Stimulated activated CD8-positive, alpha-beta memory T cell treated with anti-CD3 and anti-CD28 coated beads, Interleukin-7, amount 100 ng/mL, for 1 hour (primary cell): ENCODE measurements around the gene COBLL1.
"Not testable (repeated sequence)": the region's sequence is repeated elsewhere in the genome, so short reads cannot be mapped to it uniquely, and the experiment has no call there.

Experiments
- DNase-seq, 2 donors: peaks; one replicate each; pipeline ENCODE4 v3.0.0-alpha.2; 2020; ENCODE audit warnings: low read depth in 2 of 2

The COBLL1 gene

DNA sequence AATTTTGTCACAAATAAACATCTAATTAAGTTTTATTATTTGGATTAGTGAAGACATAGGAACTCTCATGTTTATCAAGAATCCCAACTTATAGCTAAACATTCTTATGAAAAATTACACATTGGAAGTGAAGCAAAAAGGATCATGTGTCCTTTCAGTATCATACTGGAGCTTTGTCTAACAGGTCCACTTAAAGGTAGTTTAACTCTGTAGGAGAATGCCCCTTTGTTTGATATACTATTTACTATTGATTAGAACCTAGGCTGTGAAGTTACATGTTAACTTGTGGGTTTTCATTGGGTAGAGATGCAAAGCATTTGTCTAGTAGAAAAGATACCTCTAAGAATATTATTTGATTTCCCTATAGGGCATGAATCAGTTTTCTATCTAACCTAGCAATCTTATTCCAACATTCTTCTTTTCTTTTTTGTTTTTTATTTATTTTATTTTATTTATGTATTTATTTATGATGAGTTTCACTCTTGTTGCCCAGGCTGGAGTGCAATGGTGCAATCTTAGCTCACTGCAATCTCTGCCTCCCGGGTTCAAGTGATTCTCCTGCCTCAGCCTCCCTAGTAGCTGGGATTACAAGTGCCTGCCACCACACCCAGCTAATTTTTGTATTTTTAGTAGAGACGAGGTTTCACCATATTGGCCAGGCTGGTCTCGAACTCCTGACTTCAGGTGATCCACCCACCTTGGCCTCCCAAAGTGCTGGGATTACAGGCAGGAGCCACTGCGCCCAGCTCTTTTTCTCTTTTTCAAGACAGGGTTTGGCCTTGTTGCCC lies 18.5 kb upstream of the COBLL1 start:
- not testable (repeated sequence) for DNase-seq

DNA sequence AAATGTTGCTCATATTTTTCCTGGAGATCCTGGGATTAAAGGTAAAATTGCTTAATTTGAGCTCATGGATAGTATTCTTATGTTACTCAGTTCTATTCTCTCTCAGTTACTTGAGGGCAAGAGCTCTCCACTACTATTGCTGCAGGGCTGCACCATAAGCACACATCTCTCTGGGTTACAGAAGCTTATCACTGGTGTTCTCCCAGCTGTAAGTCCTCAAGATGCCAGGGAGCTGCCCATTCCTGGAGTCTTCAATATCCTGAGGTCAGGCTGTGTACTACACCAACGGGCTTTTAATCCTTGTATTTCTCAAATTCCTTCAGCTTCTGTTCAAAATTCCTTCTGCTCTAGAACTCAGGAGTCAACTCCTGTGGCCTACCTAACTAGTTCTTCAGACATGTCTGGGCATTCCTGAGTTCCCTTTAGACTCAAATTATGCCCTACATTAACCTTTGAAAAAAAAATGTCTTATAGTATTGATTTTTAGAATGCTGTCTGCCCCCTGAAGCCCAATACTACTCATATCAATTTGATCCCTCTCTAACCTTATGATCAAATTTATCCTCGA lies 17.7 kb upstream of the COBLL1 start:
- DNase-seq: no peak

DNA sequence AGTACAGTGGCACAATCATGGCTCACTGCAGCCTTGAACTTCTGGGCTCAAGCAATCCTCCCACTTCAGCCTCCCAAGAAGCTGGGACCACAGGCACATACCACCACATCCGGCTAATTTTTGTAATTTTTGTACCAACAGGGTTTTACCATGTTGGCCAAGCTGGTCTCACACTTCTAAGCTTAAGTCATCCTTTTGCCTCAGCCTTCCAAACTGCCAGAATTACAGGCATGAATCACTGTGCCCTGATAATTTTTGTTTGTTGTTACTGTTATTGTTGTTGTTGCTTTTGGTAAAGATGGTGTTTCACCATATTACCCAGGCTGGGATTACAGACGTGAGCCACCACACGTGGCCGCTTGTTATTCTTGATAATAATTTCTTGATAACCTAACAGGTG lies 10.5 kb upstream of the COBLL1 start:
- no peak for DNase-seq

DNA sequence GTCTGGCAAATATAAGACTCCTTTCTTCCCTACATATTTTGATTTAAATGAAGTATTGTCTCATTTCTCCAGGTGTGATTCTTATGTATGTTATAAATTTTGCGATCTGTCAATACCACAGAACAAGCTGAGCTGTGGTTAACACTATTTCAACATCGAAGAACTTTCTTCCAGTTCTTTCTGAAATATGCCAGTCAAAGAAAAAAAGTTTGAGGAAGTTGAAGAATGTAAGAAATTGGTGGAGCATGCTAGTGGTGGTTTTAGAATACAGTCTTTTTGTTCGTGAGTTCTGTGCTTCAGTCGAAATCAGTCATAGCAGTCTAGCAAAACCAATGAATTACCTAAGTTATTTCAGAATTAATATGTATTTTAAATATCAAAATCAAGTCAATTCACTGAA lies 8.6 kb upstream of the COBLL1 start:
- DNase-seq: no peak

DNA sequence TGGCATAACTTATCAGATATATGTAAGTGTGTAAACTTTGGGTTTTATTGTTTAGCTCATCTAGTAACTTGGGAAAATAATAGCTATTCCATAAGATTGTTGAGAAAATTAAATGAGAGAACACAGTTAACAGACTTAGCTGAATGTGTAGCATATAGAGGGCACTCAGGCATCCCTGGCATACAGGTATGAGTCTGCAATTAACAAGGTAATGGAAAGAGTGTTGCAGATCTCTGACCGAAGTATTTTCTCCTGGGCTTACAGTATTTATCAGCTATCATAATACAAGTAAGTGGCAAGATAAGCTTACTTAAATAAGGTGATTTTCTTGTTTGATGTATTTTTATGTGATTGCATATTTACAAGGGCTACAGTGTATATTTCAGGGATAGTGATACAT lies 7.9 kb upstream of the COBLL1 start:
- no peak for DNase-seq

DNA sequence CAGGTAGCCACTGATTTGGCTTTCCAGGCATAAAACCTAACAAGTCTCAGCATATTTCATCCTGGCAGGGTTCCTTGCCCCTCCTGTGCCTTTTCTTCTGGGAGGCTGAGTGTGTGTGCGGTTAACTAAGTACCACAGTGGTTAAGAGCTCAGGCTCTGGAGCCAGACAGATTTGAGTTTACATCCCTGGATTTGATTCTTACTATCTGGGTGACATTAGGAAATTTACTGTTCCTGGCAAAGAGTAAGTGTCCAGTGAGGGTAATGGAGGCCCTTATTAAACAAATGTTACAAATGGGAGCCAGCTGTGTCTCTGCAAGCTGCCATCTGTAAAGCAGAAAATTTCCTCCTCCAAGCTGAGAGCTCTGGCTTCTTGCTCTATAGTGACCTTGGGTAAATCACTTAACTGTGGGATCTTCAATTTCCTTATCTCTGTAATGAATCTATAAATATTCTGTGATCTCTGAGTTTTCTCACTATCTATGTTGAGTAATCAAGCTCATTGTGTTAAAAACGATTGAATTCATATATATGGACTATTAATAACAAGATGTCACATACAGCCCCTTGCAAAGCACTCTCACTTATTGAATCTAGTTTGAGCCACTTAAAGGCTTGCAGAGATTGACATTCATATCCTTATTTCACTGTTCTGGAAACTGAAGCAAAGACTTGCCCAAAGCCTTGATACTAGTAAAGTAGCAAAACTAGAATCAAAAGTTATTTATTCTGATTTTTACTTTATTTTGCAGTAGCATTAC lies 6.5 kb upstream of the COBLL1 start:
- no peak for DNase-seq

DNA sequence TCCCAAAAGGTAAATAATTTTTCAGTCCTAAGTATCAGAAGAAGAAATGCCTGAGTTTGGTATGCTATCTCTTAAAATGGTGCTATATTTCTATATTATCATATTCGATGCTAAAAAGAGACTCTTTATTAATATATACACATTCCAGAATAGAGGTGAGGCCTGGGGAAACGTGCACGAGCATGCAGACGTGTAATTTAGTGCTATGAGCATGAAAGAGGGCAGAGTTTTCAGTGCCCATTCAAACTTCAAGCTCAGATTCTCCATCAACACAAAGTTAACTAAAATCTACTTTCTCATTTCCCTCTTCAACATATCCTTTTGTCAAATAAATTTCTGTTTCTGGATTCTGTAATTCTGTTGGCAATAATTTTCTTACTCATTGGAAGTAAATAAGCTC lies 5.7 kb upstream of the COBLL1 start:
- DNase-seq: no peak

DNA sequence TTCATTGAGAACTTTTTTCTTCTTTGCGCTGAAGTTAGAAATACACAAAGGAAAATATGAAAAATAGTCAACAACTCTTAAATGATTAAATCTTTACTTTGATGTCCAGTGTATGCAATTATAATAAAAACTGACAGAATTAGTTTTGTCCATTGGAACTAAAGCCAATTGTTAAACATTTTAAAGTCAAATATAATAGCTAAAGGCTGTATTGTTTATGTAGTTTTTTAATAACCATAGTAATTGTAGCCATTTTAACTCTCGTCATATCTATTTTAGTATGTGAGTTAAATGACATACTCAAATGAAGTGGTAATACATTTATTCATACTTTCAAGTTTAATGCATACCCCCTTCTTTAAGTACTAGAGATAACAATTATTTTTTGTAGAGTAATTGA lies 4.7 kb upstream of the COBLL1 start:
- no peak for DNase-seq

DNA sequence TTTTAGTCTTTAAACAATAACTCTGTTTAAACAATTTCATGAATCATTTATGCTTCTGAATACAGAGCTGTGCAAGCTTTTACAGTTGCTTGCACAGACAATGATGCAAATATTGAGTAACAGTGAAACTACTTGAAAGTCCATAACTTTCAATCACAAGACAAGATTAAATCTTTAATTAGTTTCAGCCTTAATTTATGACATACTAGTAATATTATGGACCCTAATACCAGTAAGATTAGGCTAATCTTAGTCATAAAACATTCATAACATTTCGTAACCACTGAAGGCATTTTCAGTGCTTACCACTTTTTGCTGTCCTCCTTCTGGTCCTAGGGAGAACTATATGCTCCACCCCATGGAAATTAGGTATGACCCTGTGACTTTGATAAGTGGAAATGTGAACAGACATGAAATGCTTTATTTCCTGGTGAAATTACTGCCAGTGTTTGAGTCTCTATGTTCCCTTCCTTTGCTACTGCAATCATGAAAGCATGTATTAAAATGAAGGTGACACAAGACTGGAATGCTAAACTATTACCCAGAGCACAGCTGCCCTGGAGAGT lies 1.8 kb upstream of the COBLL1 start:
- DNase-seq: no peak

DNA sequence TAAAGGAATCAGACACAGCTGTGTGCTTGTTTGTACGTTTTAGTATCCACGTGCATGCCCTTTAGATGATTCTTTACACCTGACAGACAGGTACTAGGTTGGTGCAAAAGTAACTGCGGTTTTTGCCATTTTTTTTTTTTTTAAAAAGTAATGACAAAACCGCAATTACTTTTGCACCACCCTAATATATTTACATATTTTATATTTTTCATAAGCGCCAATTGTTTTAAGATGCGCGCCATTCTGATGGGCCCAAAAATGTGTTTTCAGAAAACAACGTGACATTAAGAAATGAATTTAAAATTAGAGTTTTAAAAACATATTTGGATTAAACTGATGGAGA lies 972 bp upstream of the COBLL1 start:
- DNase-seq: no peak

DNA sequence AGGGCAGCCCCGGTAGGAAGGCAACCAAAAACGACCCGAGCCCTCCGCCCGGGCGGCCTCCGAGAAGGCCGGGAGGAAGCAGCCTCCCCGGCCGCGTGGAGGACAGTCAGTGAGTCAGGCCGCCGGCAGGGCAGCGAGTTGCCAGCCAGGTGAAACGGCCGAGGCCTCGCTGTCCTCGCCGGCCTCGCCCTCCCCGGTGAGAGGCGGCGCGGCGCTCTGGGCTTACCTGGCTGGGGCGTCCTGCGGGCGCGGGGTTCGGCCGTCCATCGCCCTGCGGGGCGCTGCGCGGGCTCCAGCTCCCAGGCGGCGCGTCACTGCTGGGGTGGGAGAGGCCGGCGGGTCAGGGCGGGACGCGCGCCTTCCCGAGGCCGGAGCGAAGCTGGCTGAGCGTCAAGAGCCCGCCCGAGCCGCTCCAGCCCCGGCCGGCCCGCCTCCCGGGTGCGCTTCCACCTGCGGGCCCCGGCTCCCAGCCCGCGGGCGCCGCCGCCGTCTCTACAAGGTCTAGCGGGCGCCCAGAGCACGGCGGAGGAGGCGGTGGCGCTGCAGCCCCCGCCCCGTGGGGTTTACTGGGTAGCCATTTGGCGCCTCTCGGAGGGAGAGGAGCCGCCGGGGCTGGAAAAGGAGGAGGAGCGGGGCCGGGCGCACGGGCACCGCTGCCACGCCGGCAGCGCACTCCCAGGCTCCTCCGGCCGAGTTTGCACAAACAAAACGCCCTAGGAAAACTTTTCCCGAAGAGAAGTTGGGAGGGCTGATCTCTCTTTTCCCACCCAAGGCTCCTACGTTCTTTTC lies 499 bp downstream of the COBLL1 start:
- no peak for DNase-seq

DNA sequence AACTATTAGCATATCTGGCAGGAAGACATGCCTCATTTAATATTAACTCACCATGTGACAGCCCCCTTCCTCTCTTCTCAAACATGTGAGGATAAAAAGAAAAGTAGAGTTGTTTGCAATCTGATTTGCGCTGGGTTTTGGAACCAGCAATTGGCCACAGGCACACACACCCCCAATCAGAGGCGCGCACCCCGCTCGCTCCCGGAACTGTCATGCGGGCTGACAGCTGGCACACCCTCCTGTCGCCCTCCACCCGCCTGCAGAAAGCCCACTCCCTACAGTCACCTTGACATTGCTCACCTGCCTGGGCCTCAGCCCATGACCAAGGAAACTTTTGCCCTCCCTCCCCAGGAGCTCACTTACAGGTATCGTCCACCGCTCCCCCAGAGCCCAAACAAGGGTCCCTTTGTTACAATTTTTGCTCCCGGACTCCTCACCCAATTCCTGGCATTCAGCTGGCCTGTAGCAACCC lies 1.1 kb downstream of the COBLL1 start:
- DNase-seq: no peak

DNA sequence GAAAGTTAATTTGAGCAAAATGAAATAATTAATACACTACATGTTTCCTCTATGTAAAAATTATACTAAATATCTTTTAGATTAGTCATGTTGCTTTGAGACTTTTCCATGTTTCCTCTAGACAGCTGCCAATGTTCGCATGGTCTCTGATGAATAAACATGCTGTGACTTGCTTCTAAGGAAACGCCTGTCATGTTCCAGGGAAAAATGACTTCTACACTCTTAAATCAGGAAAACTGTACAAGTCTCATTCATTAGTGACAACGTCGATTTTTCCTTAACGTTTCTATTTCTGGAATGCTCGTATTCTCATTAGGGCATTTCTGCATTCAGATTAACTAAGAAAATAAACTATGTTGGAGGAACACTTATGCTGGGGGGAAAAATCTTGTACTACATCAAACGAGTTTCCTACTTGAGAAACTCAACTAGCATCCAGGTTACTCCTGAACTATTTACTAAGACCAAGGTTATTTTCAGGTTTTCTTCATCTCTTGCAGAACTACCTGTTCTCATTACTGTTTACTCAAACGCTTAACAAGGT lies 1.6 kb downstream of the COBLL1 start:
- no peak for DNase-seq

DNA sequence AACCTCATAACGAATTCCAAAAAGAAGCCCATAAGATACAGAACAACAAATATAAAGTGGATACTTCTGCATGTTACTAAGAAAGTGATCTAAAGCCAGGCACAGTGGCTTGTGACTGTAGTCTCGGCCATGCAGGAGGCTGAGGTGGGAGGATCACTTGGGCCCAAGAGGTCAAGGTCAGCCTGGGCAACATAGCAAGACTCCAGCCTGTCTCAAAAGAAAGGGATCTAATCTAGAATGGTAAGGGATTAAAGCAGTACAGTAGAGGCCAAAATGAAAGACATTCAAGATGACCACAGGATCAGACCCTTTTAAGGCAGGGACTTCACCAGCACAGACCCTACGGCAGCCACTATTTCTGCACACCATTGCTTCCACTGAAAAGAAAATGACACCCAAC lies 3.8 kb downstream of the COBLL1 start:
- DNase-seq: no peak

DNA sequence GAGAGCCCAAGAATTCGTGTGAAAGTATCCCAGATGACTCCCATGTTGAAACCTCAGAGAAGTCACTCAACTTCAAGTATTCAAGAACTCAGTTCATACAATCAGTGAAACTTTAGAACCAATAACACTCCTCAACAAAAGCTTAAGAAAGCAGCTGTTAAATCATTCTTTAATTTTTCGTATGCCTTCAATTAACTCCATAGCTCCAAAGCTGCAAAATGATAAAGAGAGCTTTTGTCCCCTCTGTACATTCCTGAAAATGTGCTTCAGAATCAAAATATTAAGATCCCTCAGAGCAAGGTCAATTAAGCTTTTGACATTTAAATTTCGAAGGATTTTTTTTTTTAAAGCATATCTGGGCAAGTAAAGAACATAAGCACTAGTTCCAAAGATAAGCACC lies 4.7 kb downstream of the COBLL1 start:
- no peak for DNase-seq

DNA sequence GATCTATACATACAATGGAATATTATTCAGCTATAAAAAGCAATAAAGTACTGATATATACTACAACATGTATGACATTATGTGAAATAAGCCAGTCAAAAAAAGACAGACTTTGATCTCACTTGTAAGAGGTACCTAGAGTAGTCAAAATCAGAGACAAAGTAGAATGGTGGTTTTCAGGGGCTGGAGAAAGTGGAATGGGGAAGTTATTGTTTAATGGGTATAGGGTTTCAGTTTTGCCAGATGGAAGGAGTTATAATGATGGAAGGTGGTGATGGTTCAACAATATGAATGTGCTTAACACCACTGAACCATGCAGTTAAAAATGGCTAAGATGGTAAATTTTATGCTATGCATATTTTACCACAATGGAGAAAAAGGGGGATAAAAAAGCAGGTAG lies 6.3 kb downstream of the COBLL1 start:
- no peak for DNase-seq

DNA sequence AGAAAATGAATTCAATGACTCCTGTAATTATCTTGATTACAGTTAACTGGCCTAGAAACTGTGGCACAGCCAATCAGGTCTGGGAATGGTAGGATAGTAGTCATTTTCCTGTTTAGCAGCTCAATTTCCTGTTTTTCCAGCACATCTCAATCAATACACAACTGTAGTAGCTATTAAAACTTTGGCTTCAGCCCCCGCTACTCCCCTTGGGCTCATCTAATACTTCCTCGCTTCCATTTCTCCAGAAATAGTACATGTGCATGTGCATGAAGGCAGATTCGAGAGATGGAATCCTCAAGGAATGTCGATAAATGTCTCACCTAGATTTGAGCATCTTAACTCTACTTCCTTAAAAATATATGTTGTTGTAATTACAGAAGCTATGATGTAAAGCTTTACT lies 9.7 kb downstream of the COBLL1 start:
- no peak for DNase-seq

DNA sequence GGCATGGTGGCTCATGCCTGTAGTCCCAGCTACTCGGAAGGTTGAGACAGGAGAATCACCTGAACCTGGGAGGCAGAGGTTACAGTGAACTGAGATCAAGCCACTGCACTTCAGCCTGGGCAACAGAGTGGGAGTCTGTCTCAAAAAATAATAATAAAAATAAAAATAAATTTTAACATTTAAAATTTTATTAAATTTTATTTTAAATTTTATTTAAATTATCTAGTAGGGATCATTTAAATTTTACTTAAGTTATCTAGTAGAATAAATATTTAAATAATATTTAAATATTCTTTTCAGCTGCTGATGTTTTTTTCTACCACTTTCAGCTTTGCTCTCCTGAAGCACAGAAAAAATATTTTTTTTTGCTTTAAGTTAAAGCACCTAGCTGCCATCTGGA lies 10.4 kb downstream of the COBLL1 start:
- no peak for DNase-seq

DNA sequence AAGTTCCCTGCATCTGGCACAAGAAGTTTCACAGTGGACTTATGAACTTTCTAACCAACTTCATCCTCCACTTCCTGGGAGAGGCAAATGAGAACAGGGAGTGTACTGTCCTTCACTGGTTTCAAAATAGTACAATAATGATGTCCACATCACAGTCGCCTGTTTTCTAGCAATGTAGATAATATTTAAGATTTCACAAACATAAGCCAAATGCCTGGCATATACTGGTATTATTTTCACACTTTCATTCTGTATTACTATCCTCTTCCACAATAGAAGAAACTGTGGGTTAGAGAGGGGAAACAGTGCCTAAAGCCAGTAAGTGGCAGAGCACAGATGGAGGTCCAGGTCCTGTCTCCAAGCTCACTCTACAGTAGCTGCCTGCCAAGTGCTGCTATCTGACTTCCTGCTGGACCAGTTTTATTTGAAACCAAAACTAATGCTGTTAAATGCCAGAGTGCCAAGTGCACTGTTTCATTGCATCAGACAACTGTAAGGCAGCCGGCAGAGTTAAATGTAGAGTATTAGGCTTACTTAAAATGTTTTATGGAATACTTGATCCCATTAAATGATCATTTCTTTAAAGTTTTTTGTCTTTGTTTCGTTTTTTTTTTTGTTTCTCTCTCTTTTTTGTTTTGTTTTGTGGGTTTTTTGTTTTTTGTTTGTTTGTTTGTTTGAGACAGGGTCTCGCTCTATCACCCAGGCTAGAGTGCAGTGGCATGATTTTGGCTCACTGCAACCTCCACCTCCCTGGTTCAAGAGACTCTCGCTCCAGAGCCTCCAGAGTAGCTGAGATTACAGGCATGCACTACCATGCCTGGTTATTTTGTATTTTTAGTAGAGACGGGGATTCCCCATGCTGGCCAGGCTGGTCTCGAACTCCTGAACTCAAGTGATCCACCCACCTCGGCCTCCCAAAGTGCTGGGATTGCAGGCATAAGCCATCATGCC lies 15.1 kb downstream of the COBLL1 start:
- DNase-seq: no peak

DNA sequence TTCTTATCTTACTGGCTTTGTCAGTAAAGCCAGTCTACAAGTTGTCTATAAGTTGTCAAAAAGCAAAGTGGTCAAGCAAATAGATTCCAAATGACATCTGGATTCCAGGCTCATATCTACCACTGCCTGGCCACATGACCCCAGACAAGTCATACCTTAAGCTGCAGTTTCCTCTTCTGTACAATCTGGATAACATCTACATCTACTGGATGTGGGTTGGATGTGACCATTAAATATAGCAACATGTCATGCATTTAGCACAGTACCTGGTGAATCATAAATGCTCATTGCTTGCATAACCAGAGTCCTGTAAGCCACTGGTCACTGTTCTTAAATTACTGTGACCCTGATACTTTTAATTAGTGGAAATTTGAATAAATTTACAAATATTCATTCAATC lies 16.8 kb downstream of the COBLL1 start:
- no peak for DNase-seq

DNA sequence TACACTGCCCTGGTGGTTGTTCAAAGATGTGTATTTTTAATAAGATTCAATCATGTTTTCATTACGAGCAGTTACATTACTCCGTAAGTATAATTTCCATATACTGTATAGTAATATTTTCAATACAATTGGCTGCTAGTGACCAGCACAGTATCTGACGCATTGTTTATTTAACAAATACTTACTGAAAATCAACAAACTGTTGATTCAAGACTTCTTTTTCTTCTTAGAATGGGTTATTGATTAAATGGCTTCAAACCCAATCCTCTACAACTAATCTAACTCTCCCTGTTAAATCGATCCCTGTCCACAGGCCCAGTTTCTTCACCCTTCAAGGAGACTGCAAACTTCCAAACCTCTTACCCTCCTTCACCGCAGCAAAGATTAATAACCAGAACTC lies 18.5 kb downstream of the COBLL1 start:
- no peak for DNase-seq
